Measurements from ENCODE around the gene TBC1D23.

Gene TBC1D23

GRCh38 chr3:100278910-100279309, 18.1 kb downstream of the TBC1D23 start:
- no peak overlapping the region for H3K4me3 Mint-ChIP-seq
- no peak overlapping the region for H3K27ac Mint-ChIP-seq (ENCODE audit: low read depth)
- ATAC-seq (replicated peaks; ENCODE audit: extremely low read depth, poor library complexity, severe bottlenecking) (no peak), DNase-seq (ENCODE audit: low spot score in 2 of 2) (no peak)
- peaks cover 8% of the 10 kb centered on the region for H3K4me1 Mint-ChIP-seq
- H3K9me3 Mint-ChIP-seq, result no peaks in the 10 kb centered on the region
- peaks cover 19% of the 10 kb centered on the region for H3K36me3 Mint-ChIP-seq (ENCODE audit: insufficient read depth)
- H3K27me3 Mint-ChIP-seq, result no peaks in the 10 kb centered on the region

- no peak for DNase-seq (ENCODE audit: low spot score in 2 of 2)
- Mint-ChIP-seq H3K4me1 (no peaks in the 10 kb centered on the region), H3K27me3 (no peaks in the 10 kb centered on the region), H3K36me3 (ENCODE audit: insufficient read depth) (peaks cover 29% of the 10 kb centered on the region), H3K9me3 (no peaks in the 10 kb centered on the region), H3K4me3 (no peak overlapping the region), H3K27ac (ENCODE audit: low read depth) (no peak overlapping the region)
- no peak for ATAC-seq (replicated peaks; ENCODE audit: extremely low read depth, poor library complexity, severe bottlenecking)
These were observed 27.6 kb downstream of the TBC1D23 start for GRCh38 chr3:100288288-100288894.

GRCh38 chr3:100289339-100289738, 28.5 kb downstream of the TBC1D23 start:
- Mint-ChIP-seq H3K4me1 (no peaks in the 10 kb centered on the region), H3K9me3 (no peaks in the 10 kb centered on the region), H3K27ac (ENCODE audit: low read depth) (peak overlapping the region; percentile 16), H3K4me3 (no peak overlapping the region), H3K27me3 (no peaks in the 10 kb centered on the region), H3K36me3 (ENCODE audit: insufficient read depth) (peaks cover 29% of the 10 kb centered on the region)
- no peak for ATAC-seq (replicated peaks; ENCODE audit: extremely low read depth, poor library complexity, severe bottlenecking)
- DNase-seq (ENCODE audit: low spot score in 2 of 2), result no peak

- no peaks in the 10 kb centered on the region for H3K27me3 Mint-ChIP-seq
- no peaks in the 10 kb centered on the region for H3K9me3 Mint-ChIP-seq
- ATAC-seq (replicated peaks; ENCODE audit: extremely low read depth, poor library complexity, severe bottlenecking) (no peak), DNase-seq (ENCODE audit: low spot score in 2 of 2) (no peak)
- H3K36me3 Mint-ChIP-seq (ENCODE audit: insufficient read depth), result peaks cover 24% of the 10 kb centered on the region
- no peak overlapping the region for H3K27ac Mint-ChIP-seq (ENCODE audit: low read depth)
- H3K4me3 Mint-ChIP-seq, result no peak overlapping the region
- no peaks in the 10 kb centered on the region for H3K4me1 Mint-ChIP-seq
These were observed 34.3 kb downstream of the TBC1D23 start for GRCh38 chr3:100295089-100295488.

GRCh38 chr3:100297784-100298183, 37.0 kb downstream of the TBC1D23 start:
- ATAC-seq (replicated peaks; ENCODE audit: extremely low read depth, poor library complexity, severe bottlenecking) (no peak), DNase-seq (ENCODE audit: low spot score in 2 of 2) (no peak)
- H3K36me3 Mint-ChIP-seq (ENCODE audit: insufficient read depth), result peaks cover 36% of the 10 kb centered on the region
- no peaks in the 10 kb centered on the region for H3K27me3 Mint-ChIP-seq
- no peak overlapping the region for H3K27ac Mint-ChIP-seq (ENCODE audit: low read depth)
- no peak overlapping the region for H3K4me3 Mint-ChIP-seq
- no peaks in the 10 kb centered on the region for H3K9me3 Mint-ChIP-seq
- no peaks in the 10 kb centered on the region for H3K4me1 Mint-ChIP-seq

- Mint-ChIP-seq H3K36me3 (ENCODE audit: insufficient read depth) (peaks cover 42% of the 10 kb centered on the region), H3K4me1 (no peaks in the 10 kb centered on the region)
- DNase-seq (ENCODE audit: low spot score in 2 of 2), result no peak
These were observed 38.2 kb downstream of the TBC1D23 start for GRCh38 chr3:100299016-100299415.

GRCh38 chr3:100306695-100307094, 45.9 kb downstream of the TBC1D23 start:
- peaks cover 46% of the 10 kb centered on the region for H3K36me3 Mint-ChIP-seq (ENCODE audit: insufficient read depth)
- ATAC-seq (replicated peaks; ENCODE audit: extremely low read depth, poor library complexity, severe bottlenecking) (no peak), DNase-seq (ENCODE audit: low spot score in 2 of 2) (no peak)
- H3K4me1 Mint-ChIP-seq, result no peaks in the 10 kb centered on the region
- no peaks in the 10 kb centered on the region for H3K9me3 Mint-ChIP-seq
- H3K27me3 Mint-ChIP-seq, result no peaks in the 10 kb centered on the region
- H3K27ac Mint-ChIP-seq (ENCODE audit: low read depth), result no peak overlapping the region
- H3K4me3 Mint-ChIP-seq, result no peak overlapping the region

More at GRCh38 chr3:100299016-100299415, 38.2 kb downstream of the TBC1D23 start:
- Mint-ChIP-seq H3K4me3 (no peak overlapping the region), H3K27ac (ENCODE audit: low read depth) (no peak overlapping the region), H3K27me3 (no peaks in the 10 kb centered on the region), H3K9me3 (no peaks in the 10 kb centered on the region)
- no peak for ATAC-seq (replicated peaks; ENCODE audit: extremely low read depth, poor library complexity, severe bottlenecking)

GRCh38 chr3:100310355-100310965, 49.7 kb downstream of the TBC1D23 start:
- Mint-ChIP-seq H3K27ac (ENCODE audit: low read depth) (no peak overlapping the region), H3K27me3 (no peaks in the 10 kb centered on the region), H3K9me3 (no peaks in the 10 kb centered on the region), H3K4me3 (no peak overlapping the region), H3K4me1 (no peaks in the 10 kb centered on the region), H3K36me3 (ENCODE audit: insufficient read depth) (peaks cover 39% of the 10 kb centered on the region)
- no peak for ATAC-seq (replicated peaks; ENCODE audit: extremely low read depth, poor library complexity, severe bottlenecking)
- DNase-seq (ENCODE audit: low spot score in 2 of 2), result no peak

GRCh38 chr3:100311011-100311410, 50.2 kb downstream of the TBC1D23 start:
- no peaks in the 10 kb centered on the region for H3K9me3 Mint-ChIP-seq
- no peaks in the 10 kb centered on the region for H3K4me1 Mint-ChIP-seq
- no peak for DNase-seq (ENCODE audit: low spot score in 2 of 2)
- no peak overlapping the region for H3K4me3 Mint-ChIP-seq
- no peaks in the 10 kb centered on the region for H3K27me3 Mint-ChIP-seq
- no peak for ATAC-seq (replicated peaks; ENCODE audit: extremely low read depth, poor library complexity, severe bottlenecking)
- H3K27ac Mint-ChIP-seq (ENCODE audit: low read depth), result peak overlapping the region; percentile 32
- H3K36me3 Mint-ChIP-seq (ENCODE audit: insufficient read depth), result peaks cover 39% of the 10 kb centered on the region

GRCh38 chr3:100316641-100317069, 55.9 kb downstream of the TBC1D23 start:
- no peaks in the 10 kb centered on the region for H3K9me3 Mint-ChIP-seq
- H3K4me3 Mint-ChIP-seq, result no peak overlapping the region
- DNase-seq (ENCODE audit: low spot score in 2 of 2), result peak in 1 of 2 donors; percentile 27
- H3K36me3 Mint-ChIP-seq (ENCODE audit: insufficient read depth), result peaks cover 23% of the 10 kb centered on the region
- H3K4me1 Mint-ChIP-seq, result peaks cover 4% of the 10 kb centered on the region
- H3K27ac Mint-ChIP-seq (ENCODE audit: low read depth), result no peak overlapping the region
- peak; percentile 52 for ATAC-seq (replicated peaks; ENCODE audit: extremely low read depth, poor library complexity, severe bottlenecking)
- no peaks in the 10 kb centered on the region for H3K27me3 Mint-ChIP-seq

- ATAC-seq (replicated peaks; ENCODE audit: extremely low read depth, poor library complexity, severe bottlenecking) (peak; percentile 43), DNase-seq (ENCODE audit: low spot score in 2 of 2) (no peak)
- H3K4me3 Mint-ChIP-seq, result no peak overlapping the region
- H3K27ac Mint-ChIP-seq (ENCODE audit: low read depth), result peak overlapping the region; percentile 3
- peaks cover 4% of the 10 kb centered on the region for H3K4me1 Mint-ChIP-seq
- H3K9me3 Mint-ChIP-seq, result no peaks in the 10 kb centered on the region
- peaks cover 19% of the 10 kb centered on the region for H3K36me3 Mint-ChIP-seq (ENCODE audit: insufficient read depth)
- no peaks in the 10 kb centered on the region for H3K27me3 Mint-ChIP-seq
These were observed 57.1 kb downstream of the TBC1D23 start for GRCh38 chr3:100317912-100318311.

- H3K27ac Mint-ChIP-seq (ENCODE audit: low read depth), result no peak overlapping the region
- no peak for DNase-seq (ENCODE audit: low spot score in 2 of 2)
- H3K4me3 Mint-ChIP-seq, result no peak overlapping the region
- H3K36me3 Mint-ChIP-seq (ENCODE audit: insufficient read depth), result peaks cover 17% of the 10 kb centered on the region
- peaks cover 4% of the 10 kb centered on the region for H3K4me1 Mint-ChIP-seq
- ATAC-seq (replicated peaks; ENCODE audit: extremely low read depth, poor library complexity, severe bottlenecking), result no peak
- H3K9me3 Mint-ChIP-seq, result no peaks in the 10 kb centered on the region
- H3K27me3 Mint-ChIP-seq, result no peaks in the 10 kb centered on the region
These were observed 59.2 kb downstream of the TBC1D23 start for GRCh38 chr3:100319951-100320350.

GRCh38 chr3:100324044-100324443, 63.3 kb downstream of the TBC1D23 start:
- Mint-ChIP-seq H3K4me1 (no peaks in the 10 kb centered on the region), H3K27ac (ENCODE audit: low read depth) (no peak overlapping the region), H3K27me3 (no peaks in the 10 kb centered on the region), H3K36me3 (ENCODE audit: insufficient read depth) (peaks cover 21% of the 10 kb centered on the region), H3K4me3 (no peak overlapping the region), H3K9me3 (no peaks in the 10 kb centered on the region)
- ATAC-seq (replicated peaks; ENCODE audit: extremely low read depth, poor library complexity, severe bottlenecking) (no peak), DNase-seq (ENCODE audit: low spot score in 2 of 2) (no peak)
